ENCODE data around the gene UNC5A. TPM values are rescaled to one million over a fixed set of nuclear protein-coding genes. Genes with fewer than 3 reads are reported as not detected.

Gene UNC5A
- total RNA-seq, 2 experiments from 2014 or later = not detected

- CTCF ChIA-PET = no interaction called here
- intact Hi-C loops (cut with DNase I, micrococcal nuclease) = no loop called here
- ATAC-seq (ENCODE audit: poor library complexity) = no peak
Observed at GRCh38 chr5:176832162-176832561, 21.8 kb downstream of the UNC5A start.

GRCh38 chr5:176833286-176833685, 22.9 kb downstream of the UNC5A start:
- H3K27me3 Mint-ChIP-seq = peaks cover 51% of the 10 kb centered on the region
- H3K4me3 Mint-ChIP-seq = no peak overlapping the region
- H3K36me3 ChIP-seq (ENCODE audit: insufficient read depth, low read length) = no peaks in the 10 kb centered on the region
- no peaks in the 10 kb centered on the region for H3K4me1 Mint-ChIP-seq (ENCODE audit: low read depth)
- H3K27ac Mint-ChIP-seq = no peak overlapping the region
- H3K36me3 Mint-ChIP-seq (ENCODE audit: low read depth) = no peaks in the 10 kb centered on the region
- CTCF ChIA-PET = no interaction called here
- POLR2A ChIA-PET = no interaction called here
- peaks cover 0 to 36% of the 10 kb centered on the region in 2 experiments for H3K9me3 ChIP-seq (ENCODE audit: control insufficient read depth in 1 of 2, insufficient read depth in 1 of 2, low read length in 2 of 2)
- H3K27ac ChIP-seq (ENCODE audit: low read depth in 1 of 2, low read length in 2 of 2) = no peak overlapping the region
- DNase-seq (no peak), ATAC-seq (ENCODE audit: poor library complexity) (no peak)
- no peak for TF ChIP-seq CTCF (IDR thresholded peaks at IDR 0.05)
- no peak overlapping the region for H3K4me3 ChIP-seq (ENCODE audit: low read length)
- no peaks in the 10 kb centered on the region for H3K4me1 ChIP-seq (ENCODE audit: insufficient read depth, low read length)
- intact Hi-C loops (cut with DNase I, micrococcal nuclease) = no loop called here
- no peaks in the 10 kb centered on the region for H3K9me3 Mint-ChIP-seq
- H3K27me3 ChIP-seq (ENCODE audit: control insufficient read depth in 1 of 2, insufficient read depth in 2 of 2, low read length in 2 of 2) = peaks cover 11 to 12% of the 10 kb centered on the region in 2 experiments

More at GRCh38 chr5:176832162-176832561, 21.8 kb downstream of the UNC5A start:
- no peak overlapping the region for H3K27ac ChIP-seq (ENCODE audit: low read depth in 1 of 2, low read length in 2 of 2)
- Mint-ChIP-seq H3K27me3 (peaks cover 44% of the 10 kb centered on the region), H3K36me3 (ENCODE audit: low read depth) (no peaks in the 10 kb centered on the region), H3K27ac (no peak overlapping the region), H3K4me1 (ENCODE audit: low read depth) (no peaks in the 10 kb centered on the region), H3K9me3 (no peaks in the 10 kb centered on the region), H3K4me3 (no peak overlapping the region)
- POLR2A ChIA-PET = no interaction called here
- no peak overlapping the region for H3K4me3 ChIP-seq (ENCODE audit: low read length)
- H3K4me1 ChIP-seq (ENCODE audit: insufficient read depth, low read length) = no peaks in the 10 kb centered on the region
- TF ChIP-seq CTCF (IDR thresholded peaks at IDR 0.05) = no peak
- peaks cover 0 to 34% of the 10 kb centered on the region in 2 experiments for H3K9me3 ChIP-seq (ENCODE audit: control insufficient read depth in 1 of 2, insufficient read depth in 1 of 2, low read length in 2 of 2)
- peaks cover 11 to 12% of the 10 kb centered on the region in 2 experiments for H3K27me3 ChIP-seq (ENCODE audit: control insufficient read depth in 1 of 2, insufficient read depth in 2 of 2, low read length in 2 of 2)
- DNase-seq = no peak
- H3K36me3 ChIP-seq (ENCODE audit: insufficient read depth, low read length) = no peaks in the 10 kb centered on the region

- Mint-ChIP-seq H3K27ac (no peak overlapping the region), H3K4me3 (no peak overlapping the region), H3K9me3 (no peaks in the 10 kb centered on the region), H3K4me1 (ENCODE audit: low read depth) (no peaks in the 10 kb centered on the region), H3K36me3 (ENCODE audit: low read depth) (no peaks in the 10 kb centered on the region), H3K27me3 (peaks cover 47% of the 10 kb centered on the region)
- H3K9me3 ChIP-seq (ENCODE audit: control insufficient read depth in 1 of 2, insufficient read depth in 1 of 2, low read length in 2 of 2) = peaks cover 0 to 33% of the 10 kb centered on the region in 2 experiments
- ATAC-seq (ENCODE audit: poor library complexity) (no peak), DNase-seq (no peak)
- TF ChIP-seq CTCF (IDR thresholded peaks at IDR 0.05) = no peak
- POLR2A ChIA-PET = no interaction called here
- H3K4me3 ChIP-seq (ENCODE audit: low read length) = no peak overlapping the region
- CTCF ChIA-PET = no interaction called here
- H3K27ac ChIP-seq (ENCODE audit: low read depth in 1 of 2, low read length in 2 of 2) = no peak overlapping the region
- no peaks in the 10 kb centered on the region for H3K4me1 ChIP-seq (ENCODE audit: insufficient read depth, low read length)
- no peaks in the 10 kb centered on the region for H3K36me3 ChIP-seq (ENCODE audit: insufficient read depth, low read length)
- intact Hi-C loops (cut with DNase I, micrococcal nuclease) = no loop called here
- peaks cover 20% of the 10 kb centered on the region in 2 experiments for H3K27me3 ChIP-seq (ENCODE audit: control insufficient read depth in 1 of 2, insufficient read depth in 2 of 2, low read length in 2 of 2)
Observed at GRCh38 chr5:176835918-176836317, 25.6 kb downstream of the UNC5A start.

All from CD4-positive, alpha-beta T cell (primary cell).